KMS-11 (cell line): ENCODE results near the gene KAZN.

Experiments
- H2AFZ ChIP-seq: fragments of 200-600 bp; sonication (generic); 2 replicates; pipeline ENCODE4 v1.6.1; 2016; ENCODE audit warnings: antibody characterized with exemption, mixed run types, low read depth
- H3K27ac ChIP-seq: fragments of 200-600 bp; sonication (generic); 2 replicates; pipeline ENCODE4 v1.6.1; 2016; ENCODE audit warnings: mild to moderate bottlenecking, mixed run types
- H3K27me3 ChIP-seq: fragments of 200-600 bp; sonication (generic); 2 replicates; pipeline ENCODE4 v1.6.1; 2017; ENCODE audit warnings: mild to moderate bottlenecking, low read depth, mixed run types, moderate library complexity; ENCODE audit not compliant: insufficient read depth
- H3K36me3 ChIP-seq: fragments of 200-600 bp; sonication (generic); 2 replicates; pipeline ENCODE4 v1.6.1; 2017; ENCODE audit warnings: mild to moderate bottlenecking, mixed run types; ENCODE audit not compliant: insufficient read depth
- H3K4me1 ChIP-seq: fragments of 200-600 bp; sonication (generic); 2 replicates; pipeline ENCODE4 v1.6.1; 2016; ENCODE audit warnings: mild to moderate bottlenecking, low read depth, mixed run types; ENCODE audit not compliant: poor library complexity, severe bottlenecking
- H3K4me2 ChIP-seq: fragments of 200-600 bp; sonication (generic); 2 replicates; pipeline ENCODE4 v1.7.0; 2016; ENCODE audit warnings: mild to moderate bottlenecking, mixed run types
- H3K4me3 ChIP-seq: fragments of 200-600 bp; sonication (generic); IDR thresholded peaks from 2 replicates; pipeline ENCODE4 v1.6.1; 2017; ENCODE audit warnings: low read depth, low read length, mixed read lengths; ENCODE audit not compliant: insufficient read depth
- H3K79me2 ChIP-seq: fragments of 200-600 bp; sonication (generic); 2 replicates; pipeline ENCODE4 v1.6.1; 2016; ENCODE audit warnings: low read depth, mixed run types; ENCODE audit not compliant: insufficient read depth
- H3K9ac ChIP-seq: fragments of 200-600 bp; sonication (generic); 2 replicates; pipeline ENCODE4 v1.6.1; 2016; ENCODE audit warnings: mild to moderate bottlenecking, mixed run types
- H4K20me1 ChIP-seq: fragments of 200-600 bp; sonication (generic); 2 replicates; pipeline ENCODE4 v1.6.1; 2016; ENCODE audit warnings: mild to moderate bottlenecking, mixed run types; ENCODE audit not compliant: insufficient read depth
- TF ChIP-seq, protein P1 (sequence below): fragments of 200-600 bp; sonication (generic); conservative IDR thresholded peaks from 2 replicates; pipeline ENCODE4 v1.6.1; 2017; ENCODE audit warnings: low read depth, mild to moderate bottlenecking, antibody characterized with exemption, low read length, moderate library complexity, mixed read lengths

The KAZN gene

GRCh38 chr1:14630986-14631385 is 32.5 kb downstream of the KAZN start:
- no peaks in the 10 kb centered on the region for H3K79me2 ChIP-seq
- H3K4me2 ChIP-seq, result no peak overlapping the region
- no peak overlapping the region for H3K4me3 ChIP-seq
- H3K9ac ChIP-seq, result no peak overlapping the region
- peaks cover 3% of the 10 kb centered on the region for H3K27me3 ChIP-seq
- no peaks in the 10 kb centered on the region for H3K4me1 ChIP-seq
- H3K36me3 ChIP-seq, result no peaks in the 10 kb centered on the region
- TF ChIP-seq, protein P1, sequence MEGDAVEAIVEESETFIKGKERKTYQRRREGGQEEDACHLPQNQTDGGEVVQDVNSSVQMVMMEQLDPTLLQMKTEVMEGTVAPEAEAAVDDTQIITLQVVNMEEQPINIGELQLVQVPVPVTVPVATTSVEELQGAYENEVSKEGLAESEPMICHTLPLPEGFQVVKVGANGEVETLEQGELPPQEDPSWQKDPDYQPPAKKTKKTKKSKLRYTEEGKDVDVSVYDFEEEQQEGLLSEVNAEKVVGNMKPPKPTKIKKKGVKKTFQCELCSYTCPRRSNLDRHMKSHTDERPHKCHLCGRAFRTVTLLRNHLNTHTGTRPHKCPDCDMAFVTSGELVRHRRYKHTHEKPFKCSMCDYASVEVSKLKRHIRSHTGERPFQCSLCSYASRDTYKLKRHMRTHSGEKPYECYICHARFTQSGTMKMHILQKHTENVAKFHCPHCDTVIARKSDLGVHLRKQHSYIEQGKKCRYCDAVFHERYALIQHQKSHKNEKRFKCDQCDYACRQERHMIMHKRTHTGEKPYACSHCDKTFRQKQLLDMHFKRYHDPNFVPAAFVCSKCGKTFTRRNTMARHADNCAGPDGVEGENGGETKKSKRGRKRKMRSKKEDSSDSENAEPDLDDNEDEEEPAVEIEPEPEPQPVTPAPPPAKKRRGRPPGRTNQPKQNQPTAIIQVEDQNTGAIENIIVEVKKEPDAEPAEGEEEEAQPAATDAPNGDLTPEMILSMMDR, result no peak
- no peak overlapping the region for H2AFZ ChIP-seq
- no peaks in the 10 kb centered on the region for H4K20me1 ChIP-seq
- no peak overlapping the region for H3K27ac ChIP-seq

- no peaks in the 10 kb centered on the region for H3K4me1 ChIP-seq
- H3K79me2 ChIP-seq, result no peaks in the 10 kb centered on the region
- no peaks in the 10 kb centered on the region for H4K20me1 ChIP-seq
- H3K9ac ChIP-seq, result no peak overlapping the region
- TF ChIP-seq, protein P1, result no peak
- no peaks in the 10 kb centered on the region for H3K36me3 ChIP-seq
- no peak overlapping the region for H3K27ac ChIP-seq
- no peaks in the 10 kb centered on the region; the same call in 1 of the 2 replicates for H3K27me3 ChIP-seq
- H3K4me3 ChIP-seq, result no peak overlapping the region
- H2AFZ ChIP-seq, result no peak overlapping the region
- no peak overlapping the region for H3K4me2 ChIP-seq
These were observed 32.9 kb downstream of the KAZN start for GRCh38 chr1:14631421-14631820.

- Histone ChIP-seq H2AFZ (no peak overlapping the region), H3K27ac (no peak overlapping the region), H3K4me1 (no peaks in the 10 kb centered on the region), H3K4me3 (no peak overlapping the region), H3K79me2 (no peaks in the 10 kb centered on the region), H3K9ac (no peak overlapping the region), H3K27me3 (no peaks in the 10 kb centered on the region; the same call in 1 of the 2 replicates), H3K4me2 (no peak overlapping the region), H4K20me1 (no peaks in the 10 kb centered on the region), H3K36me3 (no peaks in the 10 kb centered on the region)
- TF ChIP-seq, protein P1, result no peak
These were observed 36.0 kb downstream of the KAZN start for GRCh38 chr1:14634486-14634885.

DNA sequence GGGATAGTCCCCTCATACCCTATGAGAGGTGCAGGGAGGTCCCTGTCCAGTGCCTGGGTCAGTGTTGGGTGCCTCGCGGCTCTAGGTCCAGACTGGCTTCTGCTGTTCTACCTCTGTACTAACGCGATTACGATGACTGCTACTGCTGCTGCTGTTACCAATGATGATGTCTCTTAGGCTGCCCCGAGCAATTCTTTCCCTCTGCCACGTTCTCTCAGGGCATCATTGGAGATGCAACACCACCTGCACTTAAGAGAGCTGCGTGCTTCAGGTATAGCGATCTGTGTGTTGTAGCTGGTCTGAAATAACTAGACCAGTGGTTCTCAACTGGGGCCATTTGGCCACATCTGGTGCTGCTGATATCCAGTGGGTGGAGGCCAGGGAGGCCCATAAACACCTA is 36.9 kb downstream of the KAZN start:
- no peak overlapping the region for H3K27ac ChIP-seq
- H3K9ac ChIP-seq, result no peak overlapping the region
- no peaks in the 10 kb centered on the region for H4K20me1 ChIP-seq
- H3K79me2 ChIP-seq, result no peaks in the 10 kb centered on the region
- no peak overlapping the region for H2AFZ ChIP-seq
- H3K36me3 ChIP-seq, result no peaks in the 10 kb centered on the region
- H3K4me1 ChIP-seq, result no peaks in the 10 kb centered on the region
- no peak overlapping the region for H3K4me3 ChIP-seq
- H3K4me2 ChIP-seq, result no peak overlapping the region
- H3K27me3 ChIP-seq, result no peaks in the 10 kb centered on the region; the same call in 1 of the 2 replicates
- TF ChIP-seq, protein P1, result no peak
